Measurements from ENCODE around the gene DKKL1. TPM values are rescaled to one million over a fixed set of nuclear protein-coding genes. Genes with fewer than 3 reads are reported as not detected.

Gene DKKL1
- total and polyA plus RNA-seq, 7 experiments from 2014 or later: not detected

DNA sequence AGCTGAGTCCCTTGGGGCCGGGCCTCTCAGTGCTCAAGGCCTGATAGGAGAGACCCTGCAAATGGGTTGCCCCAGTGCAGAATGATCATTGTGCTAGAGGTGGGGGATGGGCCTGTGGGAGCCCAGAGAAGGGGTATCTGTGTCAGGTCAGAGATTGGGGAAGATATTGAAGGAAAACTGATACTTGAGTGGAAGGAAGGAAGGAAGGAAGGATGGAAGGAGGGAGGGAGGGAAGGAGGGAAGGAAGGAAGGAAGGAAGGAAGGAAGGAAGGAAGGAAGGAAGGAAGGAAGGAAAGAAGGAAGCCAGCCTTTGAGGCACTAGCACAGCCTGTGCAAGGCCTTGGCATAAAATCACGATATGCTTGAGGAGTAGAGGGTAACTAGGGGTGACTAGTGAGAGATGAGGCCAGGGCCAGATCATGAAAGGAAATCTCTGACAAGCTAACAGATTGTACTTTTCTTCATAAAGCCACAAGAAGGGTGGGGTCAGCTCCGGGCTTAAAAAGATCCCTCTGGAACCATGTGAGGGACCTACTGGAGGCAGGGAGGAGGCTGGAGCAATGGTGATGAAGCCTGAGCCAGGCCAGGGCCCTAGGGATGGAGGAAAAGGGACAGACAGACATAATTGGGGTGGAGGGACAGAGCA lies 48.1 kb downstream of the DKKL1 start:
- CTCF ChIA-PET: interaction anchor here (0.6 to 1.2 kb wide), 5 partner anchors 13 to 440 kb away, joined by 3 to 6 read pairs (median 4); partner anchors contain the start of gene GFY
- H3K36me3 ChIP-seq (ENCODE audit: control insufficient read depth in 2 of 3, insufficient read depth in 3 of 3, low read length in 3 of 3): no peaks in the 10 kb centered on the region
- no peak overlapping the region for H3K27ac ChIP-seq (ENCODE audit: low read depth, low read length)
- H3K4me1 ChIP-seq (ENCODE audit: control insufficient read depth in 2 of 2, insufficient read depth in 2 of 2, low read length in 2 of 2): peaks cover 16 to 38% of the 10 kb centered on the region in 2 donors
- Mint-ChIP-seq H3K4me3 (peak overlapping the region in 4 of 10 donors; percentile 15 to 53 (median 43)), H3K4me1 (peaks cover 49 to 63% (median 52%) of the 10 kb centered on the region in 7 donors), H3K36me3 (peaks cover 0 to 6% (median 0%) of the 10 kb centered on the region in 5 donors), H3K27me3 (peaks cover 0 to 6% (median 0%) of the 10 kb centered on the region in 5 donors), H3K9me3 (peaks cover 0 to 2% (median 0%) of the 10 kb centered on the region in 11 donors), H3K27ac (peak overlapping the region in 7 of 9 donors; percentile 9 to 68 (median 59))
- no peak for ATAC-seq
- intact Hi-C loops (cut with micrococcal nuclease): no loop called here
- no peaks in the 10 kb centered on the region for H3K27me3 ChIP-seq (ENCODE audit: control insufficient read depth in 2 of 2, insufficient read depth in 2 of 2, low read length in 2 of 2)
- H3K4me3 ChIP-seq (ENCODE audit: low read length): no peak overlapping the region
- DNase-seq: no peak
- H3K9me3 ChIP-seq (ENCODE audit: control insufficient read depth in 2 of 3, low read length in 3 of 3): no peaks in the 10 kb centered on the region
- POLR2A ChIA-PET: interaction anchor here (0.7 to 1.2 kb wide), 4 partner anchors 14 to 78 kb away, joined by 3 to 6 read pairs (median 4); no protein-coding TSS in a partner anchor

GRCh38 chr19:49413348-49413747 lies 49.7 kb downstream of the DKKL1 start:
- H3K27ac Mint-ChIP-seq: peak overlapping the region in 2 of 9 donors; percentile 4 to 34
- POLR2A ChIA-PET: interaction anchor here (1.7 kb wide), 1 partner anchor 56 kb away, joined by 4 read pairs; no protein-coding TSS in a partner anchor
- DNase-seq: no peak

GRCh38 chr19:49414256-49414655 lies 50.6 kb downstream of the DKKL1 start:
- Histone ChIP-seq H3K27ac (ENCODE audit: low read depth, low read length) (no peak overlapping the region), H3K27me3 (ENCODE audit: control insufficient read depth in 2 of 2, insufficient read depth in 2 of 2, low read length in 2 of 2) (peaks cover 0 to 4% of the 10 kb centered on the region in 2 donors), H3K9me3 (ENCODE audit: control insufficient read depth in 2 of 3, low read length in 3 of 3) (no peaks in the 10 kb centered on the region), H3K4me1 (ENCODE audit: control insufficient read depth in 2 of 2, insufficient read depth in 2 of 2, low read length in 2 of 2) (peaks cover 10 to 15% of the 10 kb centered on the region in 2 donors), H3K36me3 (ENCODE audit: control insufficient read depth in 2 of 3, insufficient read depth in 3 of 3, low read length in 3 of 3) (no peaks in the 10 kb centered on the region), H3K4me3 (ENCODE audit: low read length) (no peak overlapping the region)
- no peak overlapping the region for H3K27ac Mint-ChIP-seq
- ChIA-PET CTCF (interaction anchor here (1.1 kb wide), 1 partner anchor 31 kb away, joined by 5 read pairs; no protein-coding TSS in a partner anchor), POLR2A (no interaction called here)
- peaks cover 3 to 27% (median 18%) of the 10 kb centered on the region in 5 donors for H3K27me3 Mint-ChIP-seq
- peaks cover 0 to 5% (median 0%) of the 10 kb centered on the region in 5 donors for H3K36me3 Mint-ChIP-seq
- intact Hi-C loops (cut with micrococcal nuclease): no loop called here
- ATAC-seq (no peak), DNase-seq (no peak)
- H3K9me3 Mint-ChIP-seq: peaks cover 0 to 2% (median 0%) of the 10 kb centered on the region in 11 donors
- H3K4me3 Mint-ChIP-seq: no peak overlapping the region
- peaks cover 28 to 38% (median 33%) of the 10 kb centered on the region in 7 donors for H3K4me1 Mint-ChIP-seq

More at GRCh38 chr19:49413348-49413747, 49.7 kb downstream of the DKKL1 start:
- CTCF ChIA-PET: interaction anchor here (0.7 to 1.4 kb wide), 4 partner anchors 16 to 500 kb away, joined by 3 to 5 read pairs (median 4); no protein-coding TSS in a partner anchor
- H3K9me3 ChIP-seq (ENCODE audit: control insufficient read depth in 2 of 3, low read length in 3 of 3): no peaks in the 10 kb centered on the region
- peaks cover 16 to 24% of the 10 kb centered on the region in 2 donors for H3K4me1 ChIP-seq (ENCODE audit: control insufficient read depth in 2 of 2, insufficient read depth in 2 of 2, low read length in 2 of 2)
- H3K27ac ChIP-seq (ENCODE audit: low read depth, low read length): no peak overlapping the region
- peaks cover 0 to 6% (median 0%) of the 10 kb centered on the region in 5 donors for H3K36me3 Mint-ChIP-seq
- H3K36me3 ChIP-seq (ENCODE audit: control insufficient read depth in 2 of 3, insufficient read depth in 3 of 3, low read length in 3 of 3): no peaks in the 10 kb centered on the region
- no peak for ATAC-seq
- peaks cover 0 to 2% (median 0%) of the 10 kb centered on the region in 11 donors for H3K9me3 Mint-ChIP-seq
- peaks cover 37 to 47% (median 42%) of the 10 kb centered on the region in 7 donors for H3K4me1 Mint-ChIP-seq
- H3K4me3 ChIP-seq (ENCODE audit: low read length): no peak overlapping the region
- intact Hi-C loops (cut with micrococcal nuclease): no loop called here
- H3K27me3 ChIP-seq (ENCODE audit: control insufficient read depth in 2 of 2, insufficient read depth in 2 of 2, low read length in 2 of 2): no peaks in the 10 kb centered on the region
- peaks cover 0 to 19% (median 10%) of the 10 kb centered on the region in 5 donors for H3K27me3 Mint-ChIP-seq
- H3K4me3 Mint-ChIP-seq: no peak overlapping the region

- H3K27ac ChIP-seq (ENCODE audit: low read depth, low read length): no peak overlapping the region
- ChIA-PET CTCF (no interaction called here), POLR2A (interaction anchor here (1.2 to 1.3 kb wide), 2 partner anchors 9 to 21 kb away, joined by 3 read pairs; no protein-coding TSS in a partner anchor)
- Mint-ChIP-seq H3K27ac (peak overlapping the region in 1 of 9 donors; percentile 48), H3K9me3 (peaks cover 0 to 3% (median 0%) of the 10 kb centered on the region in 11 donors), H3K36me3 (peaks cover 0 to 2% (median 0%) of the 10 kb centered on the region in 5 donors), H3K4me1 (peaks cover 20 to 31% (median 26%) of the 10 kb centered on the region in 7 donors), H3K4me3 (no peak overlapping the region), H3K27me3 (peaks cover 13 to 37% (median 28%) of the 10 kb centered on the region in 5 donors)
- no peak overlapping the region for H3K4me3 ChIP-seq (ENCODE audit: low read length)
- peaks cover 0 to 5% of the 10 kb centered on the region in 2 donors for H3K27me3 ChIP-seq (ENCODE audit: control insufficient read depth in 2 of 2, insufficient read depth in 2 of 2, low read length in 2 of 2)
- no peaks in the 10 kb centered on the region for H3K36me3 ChIP-seq (ENCODE audit: control insufficient read depth in 2 of 3, insufficient read depth in 3 of 3, low read length in 3 of 3)
- no peaks in the 10 kb centered on the region for H3K9me3 ChIP-seq (ENCODE audit: control insufficient read depth in 2 of 3, low read length in 3 of 3)
- DNase-seq: no peak
- ATAC-seq: no peak
- intact Hi-C loops (cut with micrococcal nuclease): no loop called here
- H3K4me1 ChIP-seq (ENCODE audit: control insufficient read depth in 2 of 2, insufficient read depth in 2 of 2, low read length in 2 of 2): peaks cover under 1 to 5% of the 10 kb centered on the region in 2 donors
Measured at GRCh38 chr19:49415102-49415809, 51.6 kb downstream of the DKKL1 start.

- Mint-ChIP-seq H3K27ac (peak overlapping the region in 1 of 9 donors; percentile 21), H3K36me3 (peaks cover 0 to 2% (median 0%) of the 10 kb centered on the region in 5 donors), H3K4me1 (peaks cover 19 to 30% (median 26%) of the 10 kb centered on the region in 7 donors), H3K27me3 (peaks cover 19 to 42% (median 33%) of the 10 kb centered on the region in 5 donors), H3K4me3 (no peak overlapping the region), H3K9me3 (peaks cover 0 to 3% (median 0%) of the 10 kb centered on the region in 11 donors)
- ATAC-seq (no peak), DNase-seq (no peak)
- H3K9me3 ChIP-seq (ENCODE audit: control insufficient read depth in 2 of 3, low read length in 3 of 3): no peaks in the 10 kb centered on the region
- ChIA-PET POLR2A (interaction anchor here (0.6 to 1.3 kb wide), 3 partner anchors 8 to 21 kb away, joined by 3 read pairs; no protein-coding TSS in a partner anchor), CTCF (interaction anchor here (0.5 to 1.9 kb wide), 3 partner anchors 9 to 818 kb away, joined by 3 to 5 read pairs (median 4); no protein-coding TSS in a partner anchor)
- H3K36me3 ChIP-seq (ENCODE audit: control insufficient read depth in 2 of 3, insufficient read depth in 3 of 3, low read length in 3 of 3): no peaks in the 10 kb centered on the region
- H3K4me3 ChIP-seq (ENCODE audit: low read length): no peak overlapping the region
- intact Hi-C loops (cut with micrococcal nuclease): no loop called here
- H3K27me3 ChIP-seq (ENCODE audit: control insufficient read depth in 2 of 2, insufficient read depth in 2 of 2, low read length in 2 of 2): peaks cover 0 to 5% of the 10 kb centered on the region in 2 donors
- peaks cover 0 to 4% of the 10 kb centered on the region in 2 donors for H3K4me1 ChIP-seq (ENCODE audit: control insufficient read depth in 2 of 2, insufficient read depth in 2 of 2, low read length in 2 of 2)
- H3K27ac ChIP-seq (ENCODE audit: low read depth, low read length): no peak overlapping the region
Measured at GRCh38 chr19:49415810-49416200, 52.1 kb downstream of the DKKL1 start.

DNA sequence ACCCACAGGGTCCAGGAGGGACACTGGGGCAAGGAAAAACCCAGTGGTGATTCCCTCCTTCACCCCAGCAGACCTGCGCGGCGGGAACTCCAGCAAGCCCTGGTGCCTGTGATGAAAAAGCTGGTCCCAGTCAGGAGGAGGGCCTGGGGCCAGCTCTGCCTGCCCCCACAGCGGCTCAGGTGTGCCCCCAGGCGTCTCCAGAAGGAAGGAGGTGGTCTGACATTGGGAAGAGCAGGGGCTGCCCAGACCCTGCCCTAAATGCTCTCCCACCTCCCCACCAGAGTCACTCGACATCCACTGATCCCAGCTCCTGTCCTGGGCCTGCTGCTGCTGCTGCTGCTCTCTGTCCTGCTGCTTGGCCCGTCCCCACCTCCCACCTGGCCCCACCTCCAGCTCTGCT lies 53.4 kb downstream of the DKKL1 start:
- H3K27ac Mint-ChIP-seq: no peak overlapping the region
- ATAC-seq: no peak
- intact Hi-C loops (cut with micrococcal nuclease): no loop called here
- Histone ChIP-seq H3K4me1 (ENCODE audit: control insufficient read depth in 2 of 2, insufficient read depth in 2 of 2, low read length in 2 of 2) (peaks cover 9% of the 10 kb centered on the region in 2 donors), H3K9me3 (ENCODE audit: control insufficient read depth in 2 of 3, low read length in 3 of 3) (no peaks in the 10 kb centered on the region), H3K36me3 (ENCODE audit: control insufficient read depth in 2 of 3, insufficient read depth in 3 of 3, low read length in 3 of 3) (no peaks in the 10 kb centered on the region), H3K4me3 (ENCODE audit: low read length) (no peak overlapping the region), H3K27me3 (ENCODE audit: control insufficient read depth in 2 of 2, insufficient read depth in 2 of 2, low read length in 2 of 2) (peaks cover 7 to 16% of the 10 kb centered on the region in 2 donors), H3K27ac (ENCODE audit: low read depth, low read length) (no peak overlapping the region)
- POLR2A ChIA-PET: interaction anchor here (1.4 to 1.7 kb wide), 3 partner anchors 10 to 34 kb away, joined by 3 to 5 read pairs (median 4); partner anchors contain the start of gene PIH1D1
- peaks cover 30 to 55% (median 45%) of the 10 kb centered on the region in 5 donors for H3K27me3 Mint-ChIP-seq
- peaks cover 16 to 29% (median 26%) of the 10 kb centered on the region in 7 donors for H3K4me1 Mint-ChIP-seq
- H3K4me3 Mint-ChIP-seq: no peak overlapping the region
- DNase-seq: no peak
- CTCF ChIA-PET: interaction anchor here (0.7 to 1.9 kb wide), 4 partner anchors 10 to 25 kb away, joined by 3 to 4 read pairs (median 3); no protein-coding TSS in a partner anchor
- peaks cover 0 to 5% (median 0%) of the 10 kb centered on the region in 5 donors for H3K36me3 Mint-ChIP-seq
- H3K9me3 Mint-ChIP-seq: peaks cover 0 to 3% (median 0%) of the 10 kb centered on the region in 11 donors
